ENCODE results near the gene UROS. TPM values are rescaled to one million over a fixed set of nuclear protein-coding genes. Genes with fewer than 3 reads are reported as not detected.

The UROS gene
- polyA plus RNA-seq: 10 to 100 TPM; 32.5 to 51.9 (median 38.5) TPM
- long read RNA-seq, donor 1, transcript UROS-204 (10 exons, 1,342 nt): major isoform, 19 of 28 reads
- long read RNA-seq, donor 1, partial matches to known transcripts: 0 of 28 reads
- long read RNA-seq, donor 1, other reads (novel, unspliced or antisense): 6 of 28 reads
- long read RNA-seq, donor 2, partial matches to known transcripts: 0 of 5 reads
- long read RNA-seq, donor 2, other reads (novel, unspliced or antisense): 0 of 5 reads
- long read RNA-seq, donor 3, transcript UROS-204 (10 exons, 1,342 nt): major isoform, 7 of 11 reads
- long read RNA-seq, donor 3, partial matches to known transcripts: 0 of 11 reads
- long read RNA-seq, donor 3, other reads (novel, unspliced or antisense): 0 of 11 reads
- long read RNA-seq, donor 4: 0 reads
- long read RNA-seq, donor 5, partial matches to known transcripts: 0 of 3 reads
- long read RNA-seq, donor 5, other reads (novel, unspliced or antisense): 0 of 3 reads
- long read RNA-seq, donor 6, partial matches to known transcripts: 0 of 5 reads
- long read RNA-seq, donor 6, other reads (novel, unspliced or antisense): 0 of 5 reads
- long read RNA-seq, donor 7: 0 reads
- long read RNA-seq, donor 8: 0 reads
- long read RNA-seq, donor 9, partial matches to known transcripts: 0 of 2 reads
- long read RNA-seq, donor 9, other reads (novel, unspliced or antisense): 0 of 2 reads
- long read RNA-seq, donor 10, transcript UROS-204 (10 exons, 1,342 nt): major isoform, 11 of 12 reads
- long read RNA-seq, donor 10, partial matches to known transcripts: 0 of 12 reads
- long read RNA-seq, donor 10, other reads (novel, unspliced or antisense): 0 of 12 reads

DNA sequence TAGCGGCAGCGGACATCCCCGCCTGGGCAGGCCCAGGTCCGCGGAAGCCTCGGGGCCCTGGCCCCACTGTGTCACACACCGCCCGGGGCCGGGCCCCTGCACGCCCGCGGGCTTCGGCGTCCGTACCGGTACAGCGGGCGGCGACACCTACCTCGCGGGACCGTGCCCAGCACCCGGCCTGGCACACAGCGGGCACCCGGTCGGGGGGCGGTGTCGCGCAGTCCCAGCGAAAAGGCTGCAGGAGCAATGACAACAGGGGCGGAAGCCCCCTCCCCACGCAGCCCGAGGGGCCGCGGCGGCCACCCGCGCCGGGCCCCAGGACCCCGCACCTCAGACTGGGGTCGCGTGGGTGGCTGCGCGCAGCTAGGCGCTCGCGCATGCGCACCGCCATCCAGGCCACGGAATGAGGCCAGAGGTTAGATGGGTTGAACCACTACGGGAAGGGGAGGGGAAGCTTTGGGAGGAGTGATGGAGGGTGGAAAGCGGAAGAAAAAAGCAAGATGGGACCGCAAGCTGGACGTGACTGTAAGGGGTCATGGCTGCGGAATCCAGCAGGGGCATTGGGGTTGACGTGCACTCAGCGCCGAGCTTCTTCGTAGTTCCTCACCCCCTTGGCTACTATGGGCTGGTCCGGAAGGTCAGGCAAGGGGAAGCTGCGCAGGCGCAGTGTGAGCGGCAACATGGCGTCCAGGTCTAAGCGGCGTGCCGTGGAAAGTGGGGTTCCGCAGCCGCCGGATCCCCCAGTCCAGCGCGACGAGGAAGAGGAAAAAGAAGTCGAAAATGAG lies at the start of gene UROS, which contains the start of gene BCCIP:
UROS (minus strand) TSS at position 381 of the 785 bp plus-strand sequence. CDS start 6,759 bp downstream, outside the sequence.
BCCIP (plus strand) TSS at position 669 of the 785 bp plus-strand sequence; CDS start at position 681, 12 bp downstream.
- H3K27me3 ChIP-seq (ENCODE audit: control insufficient read depth in 3 of 3, insufficient read depth in 3 of 3, low read length in 3 of 3): no peaks in the 10 kb centered on the region
- FAIRE-seq: no peak
- peaks cover 0 to 12% (median 8%) of the 10 kb centered on the region in 3 donors for H3K4me1 ChIP-seq (ENCODE audit: control insufficient read depth in 3 of 3, insufficient read depth in 2 of 3, low read depth in 1 of 3, low read length in 2 of 3)
- 0% methylated on average over 66 to 74 of the region's 74 CpGs for WGBS, 3 donors
- H3K9me3 ChIP-seq (ENCODE audit: control insufficient read depth in 2 of 2, insufficient read depth in 1 of 2, low read depth in 1 of 2, low read length in 1 of 2): no peaks in the 10 kb centered on the region
- DNase-seq: peak; percentile 92 to 95
- H3K4me3 ChIP-seq (ENCODE audit: low read depth in 1 of 3, low read length in 3 of 3): peak within 1 kb of the TSS; percentile 71 to 80 (median 75)
- peak within 1 kb of the TSS; percentile 23 to 86 (median 76) for H3K27ac ChIP-seq (ENCODE audit: low read depth in 1 of 3, low read length in 2 of 3)
- H3K36me3 ChIP-seq (ENCODE audit: control insufficient read depth in 3 of 3, insufficient read depth in 2 of 3, low read depth in 1 of 3, low read length in 3 of 3): peaks cover 3 to 7% (median 3%) of the 10 kb centered on the region in 3 donors

- Histone ChIP-seq H3K27ac (ENCODE audit: low read depth in 1 of 3, low read length in 2 of 3) (no peak overlapping the region), H3K4me3 (ENCODE audit: low read depth in 1 of 3, low read length in 3 of 3) (no peak overlapping the region), H3K4me1 (ENCODE audit: control insufficient read depth in 3 of 3, insufficient read depth in 2 of 3, low read depth in 1 of 3, low read length in 2 of 3) (no peaks in the 10 kb centered on the region), H3K36me3 (ENCODE audit: control insufficient read depth in 3 of 3, insufficient read depth in 2 of 3, low read depth in 1 of 3, low read length in 3 of 3) (peaks cover 0 to 6% (median 0%) of the 10 kb centered on the region in 3 donors), H3K27me3 (ENCODE audit: control insufficient read depth in 3 of 3, insufficient read depth in 3 of 3, low read length in 3 of 3) (no peaks in the 10 kb centered on the region), H3K9me3 (ENCODE audit: control insufficient read depth in 2 of 2, insufficient read depth in 1 of 2, low read depth in 1 of 2, low read length in 1 of 2) (peaks cover 0 to 4% of the 10 kb centered on the region in 2 donors)
- DNase-seq (no peak), FAIRE-seq (no peak)
- 71 to 86% (median 85%) methylated on average over 4 of the region's 4 CpGs for WGBS, 3 donors
These were observed 48.3 kb upstream of the UROS start for GRCh38 chr10:125871338-125871737.

DNA sequence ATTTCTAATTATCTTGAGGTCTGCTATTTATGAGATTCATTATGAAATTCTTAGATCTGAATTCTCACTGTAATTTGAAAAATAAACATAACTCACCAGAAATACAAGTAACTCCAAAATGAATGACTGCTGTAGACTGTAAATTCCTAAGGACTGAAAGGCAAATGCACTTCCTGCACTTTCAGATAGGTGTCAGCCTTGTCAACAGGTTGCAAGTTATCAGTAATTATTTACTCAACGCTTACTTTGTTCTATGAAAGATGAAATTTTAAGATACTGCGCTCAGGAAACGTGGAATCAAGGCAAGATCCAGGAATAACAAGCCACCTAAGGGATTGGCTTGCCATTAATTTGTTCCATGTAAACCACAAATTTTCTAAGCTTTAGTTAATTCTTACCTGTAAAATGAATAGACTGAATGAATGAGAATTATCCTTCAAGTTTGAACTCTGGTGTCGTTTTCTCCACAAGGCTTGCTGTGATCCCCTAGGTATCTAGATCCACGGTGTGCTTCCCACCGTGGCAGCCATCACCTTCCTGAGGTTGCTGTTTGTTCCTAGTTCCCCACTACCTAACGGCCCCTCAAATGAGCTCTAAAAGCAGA lies 45.4 kb upstream of the UROS start:
- H3K27ac ChIP-seq (ENCODE audit: low read depth in 1 of 3, low read length in 2 of 3): no peak overlapping the region
- 37 to 61% (median 42%) methylated on average over 7 of the region's 7 CpGs for WGBS, 3 donors
- H3K36me3 ChIP-seq (ENCODE audit: control insufficient read depth in 3 of 3, insufficient read depth in 2 of 3, low read depth in 1 of 3, low read length in 3 of 3): peaks cover 2 to 21% (median 4%) of the 10 kb centered on the region in 3 donors
- no peak overlapping the region for H3K4me3 ChIP-seq (ENCODE audit: low read depth in 1 of 3, low read length in 3 of 3)
- H3K4me1 ChIP-seq (ENCODE audit: control insufficient read depth in 3 of 3, insufficient read depth in 2 of 3, low read depth in 1 of 3, low read length in 2 of 3): no peaks in the 10 kb centered on the region
- no peaks in the 10 kb centered on the region for H3K9me3 ChIP-seq (ENCODE audit: control insufficient read depth in 2 of 2, insufficient read depth in 1 of 2, low read depth in 1 of 2, low read length in 1 of 2)
- peak; percentile 63 to 65 for DNase-seq
- FAIRE-seq: no peak
- no peaks in the 10 kb centered on the region for H3K27me3 ChIP-seq (ENCODE audit: control insufficient read depth in 3 of 3, insufficient read depth in 3 of 3, low read length in 3 of 3)

- FAIRE-seq: no peak
- no peak overlapping the region for H3K27ac ChIP-seq (ENCODE audit: low read depth in 1 of 3, low read length in 2 of 3)
- no peaks in the 10 kb centered on the region for H3K9me3 ChIP-seq (ENCODE audit: control insufficient read depth in 2 of 2, insufficient read depth in 1 of 2, low read depth in 1 of 2, low read length in 1 of 2)
- H3K4me1 ChIP-seq (ENCODE audit: control insufficient read depth in 3 of 3, insufficient read depth in 2 of 3, low read depth in 1 of 3, low read length in 2 of 3): no peaks in the 10 kb centered on the region
- no peaks in the 10 kb centered on the region for H3K27me3 ChIP-seq (ENCODE audit: control insufficient read depth in 3 of 3, insufficient read depth in 3 of 3, low read length in 3 of 3)
- WGBS, 3 donors: 90 to 94% (median 92%) methylated on average over 7 of the region's 7 CpGs
- peaks cover 2 to 22% (median 4%) of the 10 kb centered on the region in 3 donors for H3K36me3 ChIP-seq (ENCODE audit: control insufficient read depth in 3 of 3, insufficient read depth in 2 of 3, low read depth in 1 of 3, low read length in 3 of 3)
- peak in 1 of 2 donors; percentile 44 for DNase-seq
- no peak overlapping the region for H3K4me3 ChIP-seq (ENCODE audit: low read depth in 1 of 3, low read length in 3 of 3)
These were observed 43.5 kb upstream of the UROS start for GRCh38 chr10:125866421-125867029.

DNA sequence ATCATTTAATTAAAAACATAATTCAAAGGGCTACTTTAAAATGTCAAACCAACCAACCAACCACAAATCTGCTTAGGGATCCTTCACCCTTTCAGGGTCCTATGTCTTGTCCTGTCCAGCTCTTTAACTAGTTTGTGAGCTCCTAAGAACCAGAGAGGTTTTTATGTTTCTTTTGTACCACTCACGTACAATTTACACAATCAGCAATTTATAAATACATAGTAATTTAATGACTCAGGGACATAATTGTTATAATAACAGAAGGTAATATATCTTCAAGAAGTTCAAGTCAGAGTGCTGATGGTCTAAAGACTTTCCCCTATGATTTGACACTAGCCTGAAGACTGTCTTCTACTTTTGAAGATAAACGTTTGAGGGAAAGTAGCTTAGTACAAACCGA lies 42.1 kb upstream of the UROS start:
- DNase-seq (no peak), FAIRE-seq (no peak)
- WGBS, 3 donors: 80 to 90% (median 86%) methylated on average over 3 of the region's 3 CpGs
- H3K27ac ChIP-seq (ENCODE audit: low read depth in 1 of 3, low read length in 2 of 3): no peak overlapping the region
- no peaks in the 10 kb centered on the region for H3K27me3 ChIP-seq (ENCODE audit: control insufficient read depth in 3 of 3, insufficient read depth in 3 of 3, low read length in 3 of 3)
- no peak overlapping the region for H3K4me3 ChIP-seq (ENCODE audit: low read depth in 1 of 3, low read length in 3 of 3)
- H3K9me3 ChIP-seq (ENCODE audit: control insufficient read depth in 2 of 2, insufficient read depth in 1 of 2, low read depth in 1 of 2, low read length in 1 of 2): no peaks in the 10 kb centered on the region
- peaks cover 2 to 24% (median 4%) of the 10 kb centered on the region in 3 donors for H3K36me3 ChIP-seq (ENCODE audit: control insufficient read depth in 3 of 3, insufficient read depth in 2 of 3, low read depth in 1 of 3, low read length in 3 of 3)
- H3K4me1 ChIP-seq (ENCODE audit: control insufficient read depth in 3 of 3, insufficient read depth in 2 of 3, low read depth in 1 of 3, low read length in 2 of 3): no peaks in the 10 kb centered on the region

DNA sequence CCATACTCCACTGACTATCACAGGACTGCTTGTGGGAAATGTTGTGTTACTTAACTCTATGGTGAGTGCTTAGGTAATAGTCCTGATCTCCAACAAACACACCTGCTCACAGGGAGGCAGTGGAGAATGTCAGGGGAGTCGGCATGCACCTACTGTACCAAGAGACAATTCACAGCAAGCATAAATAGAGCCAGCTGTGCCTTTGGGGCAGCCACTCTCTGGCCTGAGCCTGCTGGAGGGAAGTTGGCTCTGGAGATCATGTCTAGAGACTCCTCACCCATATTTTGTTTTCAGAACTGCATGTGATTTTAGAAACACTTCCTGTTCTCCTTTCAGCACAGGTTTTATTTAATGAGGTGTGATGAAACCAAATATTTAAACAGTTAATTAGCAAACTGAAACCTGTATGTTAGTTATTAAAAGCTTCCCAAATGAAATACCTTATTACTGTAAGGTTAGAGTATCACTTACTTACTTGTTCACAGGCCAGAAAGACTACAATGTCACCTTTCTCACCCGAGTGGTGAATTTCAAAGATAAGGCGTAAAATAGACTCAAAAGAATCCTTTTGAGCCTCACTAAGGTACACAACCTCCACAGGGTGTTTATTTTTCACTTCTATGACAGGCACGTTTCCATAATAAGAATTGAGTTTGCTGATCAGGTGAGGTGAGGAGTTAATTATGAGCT lies 36.2 kb upstream of the UROS start:
- Histone ChIP-seq H3K4me3 (ENCODE audit: low read depth in 1 of 3, low read length in 3 of 3) (no peak overlapping the region), H3K9me3 (ENCODE audit: control insufficient read depth in 2 of 2, insufficient read depth in 1 of 2, low read depth in 1 of 2, low read length in 1 of 2) (no peaks in the 10 kb centered on the region), H3K27ac (ENCODE audit: low read depth in 1 of 3, low read length in 2 of 3) (no peak overlapping the region), H3K27me3 (ENCODE audit: control insufficient read depth in 3 of 3, insufficient read depth in 3 of 3, low read length in 3 of 3) (no peaks in the 10 kb centered on the region), H3K4me1 (ENCODE audit: control insufficient read depth in 3 of 3, insufficient read depth in 2 of 3, low read depth in 1 of 3, low read length in 2 of 3) (no peaks in the 10 kb centered on the region), H3K36me3 (ENCODE audit: control insufficient read depth in 3 of 3, insufficient read depth in 2 of 3, low read depth in 1 of 3, low read length in 3 of 3) (peaks cover 2 to 18% (median 5%) of the 10 kb centered on the region in 3 donors)
- no peak for FAIRE-seq
- no peak for DNase-seq
- WGBS, 3 donors: 88 to 90% (median 88%) methylated on average over 4 of the region's 4 CpGs

DNA sequence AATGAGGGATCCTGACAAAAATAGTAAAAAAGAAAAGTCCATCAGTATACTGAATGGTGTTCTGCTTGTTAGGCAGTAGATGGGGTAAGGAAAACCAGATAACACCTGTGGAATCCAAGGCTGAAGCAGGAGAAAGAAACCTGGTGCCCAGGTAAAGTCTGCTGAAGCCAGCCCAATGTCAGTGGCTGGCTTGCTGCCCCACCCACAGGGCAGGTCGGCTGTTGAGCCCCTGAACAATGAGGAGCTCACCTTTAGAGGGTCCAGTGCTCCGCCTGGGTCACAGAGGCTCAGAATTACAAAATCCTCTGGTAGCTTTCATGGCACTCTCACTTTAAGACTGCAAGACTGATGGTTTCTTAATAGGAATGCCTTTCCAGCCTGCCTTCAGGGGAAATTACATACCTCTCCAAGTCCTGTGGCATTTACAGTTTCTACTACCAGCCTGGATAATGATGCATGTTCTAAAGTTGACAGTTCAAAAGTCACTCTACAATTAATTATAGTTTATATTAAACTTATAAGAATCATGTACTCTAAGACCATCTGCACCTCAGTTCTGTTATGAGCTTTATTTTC lies 34.2 kb upstream of the UROS start:
- WGBS, 3 donors: 63 to 88% (median 69%) methylated on average over 2 of the region's 2 CpGs
- Histone ChIP-seq H3K27me3 (ENCODE audit: control insufficient read depth in 3 of 3, insufficient read depth in 3 of 3, low read length in 3 of 3) (no peaks in the 10 kb centered on the region), H3K36me3 (ENCODE audit: control insufficient read depth in 3 of 3, insufficient read depth in 2 of 3, low read depth in 1 of 3, low read length in 3 of 3) (peaks cover 2 to 17% (median 8%) of the 10 kb centered on the region in 3 donors), H3K9me3 (ENCODE audit: control insufficient read depth in 2 of 2, insufficient read depth in 1 of 2, low read depth in 1 of 2, low read length in 1 of 2) (no peaks in the 10 kb centered on the region), H3K4me3 (ENCODE audit: low read depth in 1 of 3, low read length in 3 of 3) (no peak overlapping the region), H3K27ac (ENCODE audit: low read depth in 1 of 3, low read length in 2 of 3) (no peak overlapping the region), H3K4me1 (ENCODE audit: control insufficient read depth in 3 of 3, insufficient read depth in 2 of 3, low read depth in 1 of 3, low read length in 2 of 3) (no peaks in the 10 kb centered on the region)
- DNase-seq: no peak
- FAIRE-seq: no peak

Data from small intestine (tissue), 16 donors.